ENCODE data around the gene EAF1.

GRCh38 chr3:15431256-15431837, 3.9 kb downstream of the EAF1 start:
- no peak for TF ChIP-seq CTCF (IDR thresholded peaks at IDR 0.05)
- no peak for TF ChIP-seq EZH2 (IDR thresholded peaks at IDR 0.05; ENCODE audit: borderline replicate concordance, insufficient read depth, low read depth, low read length, poor library complexity, severe bottlenecking)

All from B cell (primary cell).